ENCODE results near the gene APP.
A peak's percentile ranks its signal among the peaks of the same experiment; 100 is the strongest.
"Not testable (repeated sequence)": the region's sequence is repeated elsewhere in the genome, so short reads cannot be mapped to it uniquely, and the experiment has no call there.

Gene APP

DNA sequence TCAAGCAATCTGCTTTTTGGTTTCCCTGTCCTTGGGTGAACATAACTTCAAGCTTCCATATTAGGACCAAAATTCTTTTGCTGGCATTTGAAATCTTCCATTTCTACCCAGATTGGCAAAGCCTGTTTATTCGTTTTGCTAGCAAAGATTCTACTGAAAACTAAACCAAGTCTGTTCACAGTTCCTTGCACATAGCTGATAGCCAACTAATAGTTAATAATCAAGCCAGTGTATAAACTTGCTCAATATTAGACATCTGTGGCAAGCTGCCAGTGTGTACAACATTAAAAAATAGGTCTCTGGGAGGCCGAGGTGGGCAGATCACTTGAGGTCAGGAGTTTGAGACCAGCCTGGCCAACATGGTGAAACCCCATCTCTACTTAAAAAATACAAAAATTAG, 6.3 kb downstream of the APP start:
- no peak for DNase-seq (ENCODE audit: low spot score)

DNA sequence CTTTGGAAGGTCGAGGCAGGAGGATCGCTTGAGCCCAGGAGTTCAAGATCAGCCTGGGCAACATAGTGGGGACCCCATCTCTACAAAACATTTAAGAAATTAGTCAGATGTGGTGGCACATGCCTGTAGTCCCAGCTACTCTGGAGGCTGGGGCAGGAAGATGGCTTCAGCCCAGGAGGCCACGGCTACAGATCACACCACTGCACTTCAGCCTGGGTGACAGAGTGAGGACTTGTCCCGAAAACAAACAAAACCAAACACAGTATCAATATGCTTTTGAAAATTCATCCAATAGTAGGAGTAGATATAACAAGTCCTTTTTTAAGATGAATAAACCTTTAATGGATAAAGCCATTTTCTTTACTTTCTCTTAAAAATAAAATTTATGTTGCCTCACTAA, 8.5 kb downstream of the APP start:
- no peak for DNase-seq (ENCODE audit: low spot score)

DNA sequence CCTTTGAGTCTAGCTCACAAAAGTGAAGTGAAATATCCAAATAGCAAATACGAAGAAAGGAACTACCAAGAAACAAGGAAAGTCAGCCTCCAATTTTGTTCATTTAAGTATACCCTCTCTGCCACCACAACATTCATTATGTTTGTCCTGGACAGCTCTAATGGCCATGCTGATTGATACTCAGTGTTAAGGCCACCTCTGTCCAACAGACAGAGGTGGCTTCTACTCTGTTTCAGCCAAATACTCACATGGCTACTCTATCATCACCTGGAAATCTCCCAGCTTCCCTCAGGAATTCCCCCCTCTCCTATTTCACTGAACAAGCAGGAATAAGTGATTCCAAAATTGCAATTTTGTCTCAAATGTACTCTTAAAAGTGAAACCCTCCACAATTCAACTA, 10.7 kb downstream of the APP start:
- DNase-seq (ENCODE audit: low spot score), result no peak

DNA sequence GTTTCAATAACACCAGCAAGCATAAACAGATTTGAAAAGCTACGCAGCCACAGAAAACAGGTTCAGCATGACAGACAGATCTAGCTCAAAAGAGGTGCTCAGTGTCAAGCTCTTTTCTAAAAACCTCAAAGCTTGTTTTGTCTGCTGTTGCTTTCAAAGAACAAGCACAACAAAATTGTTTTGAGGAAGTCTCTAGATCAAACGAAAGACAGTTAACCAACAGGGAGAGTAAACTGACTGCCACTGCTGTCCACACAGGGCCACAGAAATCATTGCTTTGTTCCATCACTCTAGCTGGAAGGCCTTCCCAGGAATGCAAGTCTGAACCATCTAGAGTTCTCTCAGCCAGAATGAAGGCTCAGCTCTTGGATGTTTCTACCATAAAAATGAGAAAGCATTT, 12.8 kb downstream of the APP start:
- DNase-seq (ENCODE audit: low spot score), result no peak

DNA sequence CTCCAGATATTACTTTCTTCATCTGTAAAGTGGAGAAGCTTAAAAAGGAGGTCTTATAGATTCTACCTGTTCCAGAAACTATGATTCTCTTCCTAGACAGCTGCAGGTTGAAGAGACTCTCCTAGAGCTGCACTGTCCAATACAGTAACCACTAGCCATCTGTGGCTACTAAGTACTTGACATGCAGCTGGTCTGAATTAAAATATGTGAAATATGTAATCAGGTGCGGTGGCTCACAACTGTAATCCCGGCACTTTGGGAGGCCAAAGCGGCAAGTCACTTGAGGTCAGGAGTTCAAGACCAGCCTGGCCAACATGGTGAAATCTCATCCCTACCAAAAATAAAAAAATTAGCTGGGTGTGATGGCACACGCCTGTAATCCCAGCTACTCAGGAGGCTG, 15.8 kb downstream of the APP start:
- DNase-seq (ENCODE audit: low spot score), result no peak

DNA sequence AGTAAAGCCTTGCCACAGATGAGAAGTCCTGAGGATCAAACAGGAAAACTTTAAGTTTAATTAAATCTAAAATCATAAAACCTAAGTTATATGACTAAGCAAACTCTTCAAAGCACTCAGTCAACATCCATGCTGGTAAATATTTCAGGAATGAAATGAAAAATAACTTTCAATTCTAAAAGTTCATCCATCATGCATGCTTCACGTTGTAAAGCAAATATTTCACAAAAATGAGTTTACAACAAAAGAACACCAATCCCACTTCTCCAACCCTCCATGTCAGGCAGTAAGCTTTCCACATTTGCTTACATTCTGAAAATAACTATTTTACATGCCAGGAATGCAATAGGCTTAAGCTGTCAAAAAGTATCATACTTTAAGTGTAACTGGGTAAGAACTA, 16.8 kb downstream of the APP start:
- DNase-seq (ENCODE audit: low spot score), result peak; percentile 15

DNA sequence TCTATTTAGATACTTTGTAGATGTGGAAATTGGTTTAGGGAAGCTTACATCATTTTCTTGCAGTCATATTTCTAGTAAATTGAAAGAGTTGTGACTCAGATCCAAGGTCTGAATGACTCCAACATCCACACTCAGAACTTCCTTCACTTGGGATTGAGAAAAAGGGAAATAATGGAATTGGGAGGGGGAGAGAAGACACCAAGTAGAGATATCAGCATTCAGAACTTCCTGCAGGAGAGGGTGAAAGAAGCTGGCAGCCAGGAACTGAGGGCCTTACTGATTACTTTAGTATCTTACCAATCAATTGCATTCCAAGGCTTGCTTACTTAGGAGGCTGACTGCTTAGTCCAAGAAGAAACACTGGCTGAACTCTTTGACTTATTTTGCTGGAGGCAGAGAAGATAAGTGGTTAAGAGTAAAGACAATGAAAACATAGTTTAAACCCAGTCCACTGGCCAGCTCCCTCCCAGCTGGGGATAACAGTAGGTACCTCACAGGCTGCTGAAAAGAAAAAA, 21.7 kb downstream of the APP start:
- peak; percentile 46 for DNase-seq (ENCODE audit: low spot score)

DNA sequence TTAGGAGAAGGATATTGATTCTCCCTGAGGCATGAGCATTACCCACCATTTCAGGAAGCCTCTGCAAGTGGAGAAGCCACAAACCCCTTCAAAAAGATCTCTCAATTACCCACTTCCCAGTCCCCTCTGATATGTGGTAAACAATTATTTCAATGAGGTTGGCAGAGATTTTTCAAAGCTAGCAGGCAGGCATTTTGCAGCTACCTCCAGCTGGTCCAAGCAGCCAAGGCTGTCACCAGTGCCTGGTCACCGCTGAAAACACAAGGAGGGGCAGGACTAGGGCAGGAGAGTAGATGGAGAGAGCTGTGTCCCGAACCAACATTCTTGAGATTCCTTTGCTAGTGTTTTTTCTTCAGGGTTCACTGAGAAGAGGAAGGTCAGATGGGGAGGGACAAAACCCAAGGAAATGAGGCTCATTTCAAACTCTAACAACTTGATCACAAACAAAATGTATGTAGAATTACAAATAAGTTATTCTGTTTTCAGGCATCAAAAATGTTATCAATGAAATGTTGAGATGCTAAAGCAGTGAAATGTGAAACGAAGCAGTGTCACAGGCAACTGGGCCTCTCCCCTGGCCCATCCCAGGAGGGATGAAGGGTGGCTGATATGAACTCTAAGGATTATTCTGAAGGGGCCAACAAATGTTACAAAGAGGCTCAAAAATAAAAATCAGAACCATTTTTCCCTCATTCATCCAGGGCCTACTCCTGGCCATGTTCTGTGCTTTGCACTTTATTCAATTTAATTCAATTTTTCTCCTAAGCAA, 22.3 kb downstream of the APP start:
- DNase-seq (ENCODE audit: low spot score), result peak; percentile 32

DNA sequence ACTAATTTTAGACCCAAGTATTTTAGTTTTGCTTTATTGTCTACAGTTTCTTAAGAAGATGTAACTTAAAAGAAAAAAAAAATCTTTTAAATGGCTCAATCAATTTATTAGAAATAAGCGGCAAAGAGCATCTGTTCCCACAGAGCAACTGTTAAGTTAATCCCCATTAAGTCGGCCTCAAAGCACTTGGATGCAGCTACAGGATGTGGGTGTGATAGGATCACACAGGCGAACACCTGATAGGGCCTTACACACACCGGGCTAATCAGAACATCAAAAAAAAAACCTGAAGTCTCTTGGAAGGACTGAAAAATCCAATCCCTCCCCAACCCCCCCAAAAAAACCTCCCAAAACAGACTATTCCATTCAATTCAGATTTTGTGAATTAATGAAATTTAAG, 23.0 kb downstream of the APP start:
- DNase-seq (ENCODE audit: low spot score), result no peak

DNA sequence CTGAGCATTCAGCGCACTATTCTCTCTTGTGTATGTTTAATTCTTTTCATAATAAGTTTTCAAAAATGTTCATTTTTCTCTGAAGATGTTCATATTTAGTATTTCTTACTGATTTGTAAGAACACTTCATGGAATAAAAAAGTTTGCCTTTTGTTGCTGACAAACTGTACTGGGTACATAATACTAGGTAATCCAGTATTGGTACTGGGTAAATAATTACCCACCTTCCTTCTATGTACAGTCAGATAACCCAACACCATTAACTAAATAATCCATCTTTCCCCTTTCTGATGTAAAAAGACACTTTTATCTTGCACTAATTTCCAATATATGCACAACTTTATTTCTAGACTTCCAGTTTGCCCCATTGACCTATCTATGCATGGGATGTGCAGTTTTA, 23.9 kb downstream of the APP start:
- no peak for DNase-seq (ENCODE audit: low spot score)

DNA sequence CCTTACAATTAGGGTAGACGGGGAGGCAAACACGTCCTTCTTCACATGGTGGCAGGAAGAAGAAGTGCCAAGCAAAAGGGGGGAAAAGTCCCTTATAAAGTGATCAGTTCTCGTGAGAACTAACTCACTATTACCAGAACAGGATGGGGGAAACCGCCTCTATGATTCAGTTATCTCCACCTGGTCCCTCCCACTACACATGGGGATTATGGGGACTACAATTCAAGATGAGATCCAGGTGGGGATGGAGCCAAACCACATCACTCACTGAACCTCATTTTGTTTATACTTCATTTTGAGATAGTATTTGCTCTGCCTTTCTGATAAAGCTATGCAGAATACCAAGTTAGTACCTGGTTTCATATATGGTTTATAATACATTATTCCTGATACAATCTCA, 26.5 kb downstream of the APP start:
- DNase-seq (ENCODE audit: low spot score), result no peak

DNA sequence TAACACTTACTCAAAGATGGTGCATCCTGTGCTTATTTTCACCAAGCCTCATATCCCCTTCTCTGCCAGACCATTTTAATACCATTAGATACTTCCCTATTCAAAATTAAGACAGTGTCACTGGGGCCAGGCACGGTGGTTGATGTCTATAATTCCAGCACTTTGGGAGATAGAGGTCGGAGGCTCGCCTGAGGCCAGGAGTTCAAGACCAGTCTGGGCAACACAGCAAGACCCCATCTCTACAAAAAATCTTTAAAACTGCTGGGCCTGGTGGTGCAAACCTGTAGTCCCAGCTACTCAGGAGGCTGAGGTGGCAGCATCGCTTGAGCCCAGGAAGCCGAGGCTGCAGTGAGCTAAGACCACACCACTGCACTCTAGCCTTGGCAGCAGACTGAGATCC, 28.2 kb downstream of the APP start:
- DNase-seq (ENCODE audit: low spot score), result no peak

DNA sequence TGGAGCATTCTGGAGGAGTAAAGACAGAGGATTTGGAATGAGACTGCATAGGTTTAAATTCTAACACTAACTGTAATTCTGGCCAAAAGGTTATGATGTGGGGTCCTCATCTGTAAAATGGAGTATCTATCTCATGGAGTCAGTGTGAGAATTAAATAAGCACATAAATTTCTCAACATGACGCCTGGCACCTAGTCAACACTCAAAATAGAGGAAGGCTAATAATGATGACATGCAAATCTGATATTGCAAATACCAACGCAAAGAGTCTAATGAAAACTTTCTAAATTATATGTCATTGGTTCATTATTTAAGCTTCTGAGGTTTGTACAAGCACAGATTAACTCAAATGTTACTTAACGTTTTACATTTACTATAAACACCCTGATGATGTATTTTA, 29.6 kb downstream of the APP start:
- DNase-seq (ENCODE audit: low spot score), result no peak

DNA sequence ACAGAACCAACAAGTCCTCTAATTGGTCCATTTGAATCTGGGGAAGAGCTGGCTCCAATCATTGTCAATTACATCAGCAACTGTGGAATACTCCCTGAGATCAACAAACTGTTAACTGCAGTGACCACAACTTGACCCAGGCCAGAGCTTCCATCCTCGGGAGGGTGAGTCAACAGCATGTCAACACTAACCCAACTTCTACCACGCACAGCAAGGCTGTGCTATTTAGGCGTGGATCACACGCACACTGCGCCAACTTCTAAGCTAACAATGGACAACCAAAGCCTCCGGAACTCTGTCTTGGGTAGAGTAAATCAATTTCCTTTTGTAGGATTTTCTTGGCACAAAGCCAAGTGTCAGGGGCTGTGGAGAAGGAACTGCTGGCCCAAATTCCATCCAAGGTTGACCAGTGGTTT, 30.4 kb downstream of the APP start:
- peak; percentile 82 for DNase-seq (ENCODE audit: low spot score)

DNA sequence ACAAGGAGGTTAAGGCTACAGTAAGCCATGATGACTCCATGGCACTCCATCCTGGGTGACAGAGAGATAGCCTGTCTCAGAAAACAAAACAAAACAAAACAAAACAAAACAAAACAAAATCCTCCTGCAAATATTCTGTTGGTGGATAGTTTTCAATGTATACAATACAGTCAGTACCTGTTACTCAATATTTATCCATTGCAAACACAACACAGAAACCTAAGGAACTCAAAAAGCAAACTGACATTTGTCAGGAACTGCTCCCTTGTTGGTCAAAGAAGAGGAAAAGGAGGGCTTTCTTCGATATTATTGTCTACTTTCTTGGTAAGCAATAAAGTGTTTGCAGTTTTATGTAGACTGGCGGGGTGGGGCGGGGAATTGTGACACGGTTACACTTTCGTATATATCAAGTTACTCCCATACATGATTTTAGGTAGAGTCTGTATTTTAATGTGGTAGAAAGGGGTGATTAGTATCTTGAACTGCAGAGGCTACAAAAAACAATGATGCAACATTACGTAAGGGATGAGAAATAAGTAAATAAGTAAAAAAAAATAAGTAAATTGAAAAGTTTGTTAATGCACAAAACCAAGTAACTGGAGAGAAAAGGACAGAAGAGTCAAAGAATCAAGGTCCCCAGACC, 31.8 kb downstream of the APP start:
- no peak for DNase-seq (ENCODE audit: low spot score)

DNA sequence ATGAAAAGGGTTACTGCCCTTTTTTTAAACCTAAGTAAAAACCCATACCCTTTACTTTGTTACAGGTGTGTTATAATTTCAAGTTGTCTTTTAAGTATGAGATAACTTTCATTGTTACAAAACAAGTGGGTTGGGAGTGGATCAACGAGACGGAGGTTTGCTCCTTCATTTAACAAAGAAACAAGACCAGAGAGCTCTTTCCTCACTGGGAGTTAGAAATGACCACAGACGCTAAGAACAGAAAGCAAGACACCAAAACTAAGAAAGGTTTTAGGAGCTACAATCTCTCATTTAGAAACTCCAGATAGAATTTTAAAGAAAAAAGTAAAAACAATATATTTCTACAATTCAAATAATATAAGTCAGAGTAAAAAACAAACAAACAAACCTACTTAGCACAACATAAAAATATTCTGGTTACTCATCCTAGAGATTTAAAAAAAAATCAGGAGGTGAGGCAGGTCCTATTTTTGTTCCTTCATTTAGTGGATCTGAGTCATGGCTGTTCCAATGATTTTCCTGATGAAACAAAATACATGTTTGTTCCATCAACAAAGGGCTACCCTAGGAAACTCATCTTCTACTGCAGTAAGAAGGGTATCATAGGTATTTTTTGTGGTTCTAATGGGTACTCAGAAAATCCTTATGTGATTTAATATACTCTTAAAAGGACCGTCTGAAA, 33.0 kb downstream of the APP start:
- DNase-seq (ENCODE audit: low spot score), result no peak

DNA sequence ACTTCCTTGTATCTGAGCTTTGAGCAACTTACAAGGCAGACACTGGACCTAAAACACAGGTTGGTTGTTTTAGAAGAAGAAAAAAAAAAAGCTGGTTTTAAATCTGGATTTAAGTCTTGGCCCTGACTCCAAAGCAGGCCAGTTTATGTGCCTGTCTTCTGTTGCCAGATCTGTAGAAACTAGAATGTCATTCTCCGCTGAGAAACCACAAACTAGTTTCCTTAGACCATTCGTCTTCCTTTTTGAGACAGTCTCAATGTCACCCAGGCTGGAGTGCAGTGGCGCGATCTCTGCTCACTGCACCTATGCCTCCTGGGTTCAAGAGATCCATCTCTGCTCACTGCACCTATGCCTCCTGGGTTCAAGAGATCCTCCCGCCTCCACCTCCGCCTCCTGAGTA, 33.9 kb downstream of the APP start:
- DNase-seq (ENCODE audit: low spot score), result no peak

DNA sequence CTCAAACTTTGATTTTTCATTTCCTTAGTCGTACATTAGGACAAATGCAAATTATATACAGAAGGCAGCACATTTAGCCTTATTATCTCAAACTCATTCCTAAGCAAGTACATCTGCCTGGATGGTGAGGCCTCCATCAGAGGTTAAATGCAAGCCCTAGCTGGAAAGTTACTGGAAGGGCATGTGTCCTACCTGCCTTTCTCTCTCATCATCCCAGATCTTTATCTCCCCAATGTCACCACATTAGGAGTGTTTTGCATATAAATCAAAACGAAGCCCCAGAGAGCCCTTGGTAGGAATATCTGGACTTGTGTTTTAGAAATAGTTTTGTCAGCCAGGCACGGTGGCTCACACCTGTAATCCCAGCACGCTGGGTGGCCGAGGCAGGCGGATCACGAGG, 35.0 kb downstream of the APP start:
- DNase-seq (ENCODE audit: low spot score), result no peak

DNA sequence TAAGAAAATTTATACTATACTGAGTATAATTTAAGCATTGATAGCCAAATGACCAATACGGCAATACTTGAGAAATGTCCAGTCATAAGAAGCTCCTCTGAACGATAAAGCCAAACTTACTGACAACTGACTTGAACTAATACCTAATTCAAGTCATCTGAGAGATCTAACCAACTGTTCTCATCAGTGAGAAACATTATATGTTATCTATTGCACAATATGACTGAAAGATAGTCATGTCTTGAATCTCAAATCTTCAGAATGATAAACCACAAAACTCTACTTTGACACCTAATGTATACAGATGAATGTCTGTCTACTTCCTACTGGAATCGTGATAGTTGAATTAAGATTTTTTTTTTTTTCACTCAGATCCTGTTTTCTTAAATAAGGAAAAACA, 39.0 kb downstream of the APP start:
- DNase-seq (ENCODE audit: low spot score), result no peak

DNA sequence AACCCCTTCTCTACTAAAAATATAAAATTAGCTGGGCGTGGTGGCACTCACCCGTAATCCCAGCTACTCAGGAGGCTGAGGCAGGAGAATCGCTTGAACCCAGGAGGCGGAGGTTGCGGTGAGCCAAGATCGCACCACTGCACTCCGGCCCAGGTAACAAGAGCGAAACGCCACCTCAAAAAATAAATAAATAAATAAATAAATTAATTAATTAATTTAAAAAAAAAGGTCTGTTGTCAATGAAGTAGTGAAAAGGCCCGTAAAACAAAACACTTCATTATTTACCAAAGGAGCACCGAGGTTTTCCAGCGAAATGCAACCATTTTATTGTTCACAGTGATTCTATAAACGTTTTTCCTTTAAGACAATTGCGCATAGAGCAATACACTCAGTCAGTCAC, 39.5 kb downstream of the APP start:
- DNase-seq (ENCODE audit: low spot score), result not testable (repeated sequence)

DNA sequence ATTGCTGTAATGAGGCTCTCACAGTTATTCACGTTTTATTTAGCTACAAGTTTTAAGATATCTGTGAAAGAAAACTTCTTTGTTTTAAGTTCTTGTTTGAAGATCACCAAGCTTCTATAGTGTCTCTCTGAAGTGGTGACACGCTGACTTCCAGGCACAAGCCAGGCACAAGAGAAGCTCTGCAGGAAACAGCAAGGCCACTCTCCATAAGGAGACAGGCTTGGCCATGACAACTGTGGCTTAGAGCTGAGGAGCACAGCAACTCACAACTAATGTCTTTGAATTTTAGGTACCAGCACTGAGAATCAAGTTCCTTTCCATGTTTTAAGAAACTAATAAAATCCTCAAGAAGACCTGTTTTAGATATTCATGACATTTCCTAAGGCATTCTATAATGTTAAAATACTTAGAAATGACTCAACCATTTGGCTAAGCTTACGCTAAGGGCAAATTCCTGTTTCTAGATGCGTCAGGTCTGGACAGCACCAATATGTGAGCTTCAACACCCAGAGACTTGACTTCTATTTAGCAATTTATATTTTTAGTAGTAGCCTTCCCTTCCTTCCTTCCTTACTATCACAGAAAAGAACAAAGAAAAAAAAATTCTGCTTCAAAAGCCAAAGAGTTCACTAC, 40.2 kb downstream of the APP start:
- DNase-seq (ENCODE audit: low spot score), result no peak

DNA sequence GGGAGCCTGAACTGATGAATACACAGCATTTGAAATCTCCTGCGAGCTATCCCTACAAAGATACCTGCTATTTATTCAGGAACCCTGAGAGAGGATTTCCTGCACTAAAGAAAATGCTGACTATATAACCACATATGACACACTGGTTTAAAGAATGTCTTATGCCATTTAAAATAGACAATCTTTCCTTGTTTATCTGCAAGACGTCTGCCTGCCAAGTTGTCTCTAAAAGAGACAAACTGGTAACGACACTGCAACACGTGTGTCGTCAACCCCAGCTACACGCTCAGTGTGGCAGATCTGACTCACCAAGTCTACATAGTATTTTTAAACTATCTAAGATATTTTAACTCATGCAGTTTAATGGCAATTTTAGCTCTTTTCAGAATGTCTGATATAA, 42.7 kb downstream of the APP start:
- peak; percentile 55 for DNase-seq (ENCODE audit: low spot score)
